HG03097 (cell line): Measurements from ENCODE around the gene GALR2.

Experiments used
- ATAC-seq: cut with Tn5 transposase; IDR thresholded peaks from one replicate; pipeline ENCODE4 v1.9.1; 2021; ENCODE audit not compliant: unreplicated experiment, low FRiP score

GALR2 gene

GRCh38 chr17:76078860-76079534, 4.4 kb downstream of the GALR2 start, which contains the start of gene ZACN:
ZACN (plus strand) TSS chr17:76079182; CDS start chr17:76079265, 83 bp downstream.
- ATAC-seq = no peak

- ATAC-seq = no peak
These were observed 5.0 kb downstream of the GALR2 start for GRCh38 chr17:76079535-76079955.

GRCh38 chr17:76079956-76080767, 5.6 kb downstream of the GALR2 start:
- ATAC-seq = no peak

GRCh38 chr17:76080768-76081287, 6.2 kb downstream of the GALR2 start:
- ATAC-seq = no peak

GRCh38 chr17:76081295-76082210, 7.0 kb downstream of the GALR2 start:
- ATAC-seq = no peak

- no peak for ATAC-seq
These were observed 8.0 kb downstream of the GALR2 start for GRCh38 chr17:76082326-76083251.

- no peak for ATAC-seq
These were observed 9.1 kb downstream of the GALR2 start for GRCh38 chr17:76083536-76084182.

GRCh38 chr17:76085066-76085730, 10.6 kb downstream of the GALR2 start:
- ATAC-seq = no peak

GRCh38 chr17:76085731-76086366, 11.3 kb downstream of the GALR2 start:
- ATAC-seq = no peak

GRCh38 chr17:76086384-76086783, 11.8 kb downstream of the GALR2 start:
- ATAC-seq = no peak

GRCh38 chr17:76087531-76087930, 12.9 kb downstream of the GALR2 start:
- ATAC-seq = no peak

GRCh38 chr17:76088041-76088867, 13.7 kb downstream of the GALR2 start:
- no peak for ATAC-seq

- no peak for ATAC-seq
These were observed 14.4 kb downstream of the GALR2 start for GRCh38 chr17:76088868-76089576.

GRCh38 chr17:76089680-76090516, 15.3 kb downstream of the GALR2 start:
- no peak for ATAC-seq

- no peak for ATAC-seq
These were observed 16.0 kb downstream of the GALR2 start for GRCh38 chr17:76090517-76091129.
